Astrocyte (in vitro differentiated cells and primary cell): ENCODE data around the gene CSNK1D. TPM values are rescaled to one million over a fixed set of nuclear protein-coding genes. Genes with fewer than 3 reads are reported as not detected.

Experiments
- DNase-seq: peaks from one replicate; pipeline ENCODE4 v3.0.0-alpha.2; 2010; ENCODE audit warnings: low read depth
- FAIRE-seq: peaks from 2 replicates; lab custom pipeline; 2011; peaks lifted over from hg19 to GRCh38; lab: Jason Lieb, UNC
- H2AFZ ChIP-seq: 2 replicates; pipeline ENCODE4 v1.6.0; 2012; ENCODE audit warnings: low read depth, low read length, inconsistent platforms
- H3K27ac ChIP-seq: 2 replicates; pipeline ENCODE4 v1.5.1; 2011; ENCODE audit warnings: low read depth, low read length, inconsistent platforms
- H3K27me3 ChIP-seq: 2 replicates; pipeline ENCODE4 v1.6.0; 2011; ENCODE audit warnings: low read length, inconsistent platforms; ENCODE audit not compliant: insufficient read depth
- H3K36me3 ChIP-seq: 2 replicates; pipeline ENCODE4 v1.5.1; 2011; ENCODE audit warnings: low read length, inconsistent platforms; ENCODE audit not compliant: insufficient read depth
- H3K4me1 ChIP-seq: 2 replicates; pipeline ENCODE4 v1.5.1; 2011; ENCODE audit warnings: low read length, inconsistent platforms; ENCODE audit not compliant: insufficient read depth
- H3K4me2 ChIP-seq: 2 replicates; pipeline ENCODE4 v1.6.0; 2012; ENCODE audit warnings: low read length, inconsistent platforms
- H3K4me3 ChIP-seq: 2 replicates; pipeline ENCODE4 v1.5.1; 2011; ENCODE audit warnings: low read depth, mild to moderate bottlenecking, low read length, inconsistent platforms; ENCODE audit not compliant: insufficient read depth
- H3K79me2 ChIP-seq: 2 replicates; pipeline ENCODE4 v1.6.0; 2012; ENCODE audit warnings: mild to moderate bottlenecking, low read length, inconsistent platforms; ENCODE audit not compliant: insufficient read depth
- H3K9ac ChIP-seq: 2 replicates; pipeline ENCODE4 v1.6.0; 2012; ENCODE audit warnings: mild to moderate bottlenecking, low read length, inconsistent platforms
- H3K9me3 ChIP-seq: 2 replicates; pipeline ENCODE4 v1.5.1; 2012; ENCODE audit warnings: low read depth, mild to moderate bottlenecking, low read length, inconsistent platforms; ENCODE audit not compliant: insufficient read depth
- H4K20me1 ChIP-seq: 2 replicates; pipeline ENCODE4 v1.6.0; 2012; ENCODE audit warnings: low read length, inconsistent platforms; ENCODE audit not compliant: insufficient read depth
- H3K27ac Mint-ChIP-seq: one replicate; pipeline ENCODE4 v1.8.0; 2021; ENCODE audit warnings: mild to moderate bottlenecking, mixed read lengths; ENCODE audit not compliant: unreplicated experiment
- H3K27me3 Mint-ChIP-seq: one replicate; pipeline ENCODE4 v1.8.0; 2021; ENCODE audit warnings: low read depth, mixed read lengths; ENCODE audit not compliant: unreplicated experiment
- H3K36me3 Mint-ChIP-seq: one replicate; pipeline ENCODE4 v1.8.0; 2021; ENCODE audit warnings: low read depth, mixed read lengths; ENCODE audit not compliant: unreplicated experiment
- H3K4me1 Mint-ChIP-seq: one replicate; pipeline ENCODE4 v1.8.0; 2021; ENCODE audit warnings: low read depth, mixed read lengths; ENCODE audit not compliant: unreplicated experiment
- H3K4me3 Mint-ChIP-seq: one replicate; pipeline ENCODE4 v1.8.0; 2021; ENCODE audit warnings: mild to moderate bottlenecking, moderate library complexity, mixed read lengths; ENCODE audit not compliant: unreplicated experiment
- H3K9me3 Mint-ChIP-seq: one replicate; pipeline ENCODE4 v1.8.0; 2021; ENCODE audit warnings: mild to moderate bottlenecking, mixed read lengths; ENCODE audit not compliant: unreplicated experiment
- CTCF ChIP-seq: IDR thresholded peaks from 2 replicates; pipeline ENCODE4 v1.5.1; 2011; ENCODE audit warnings: low read depth, mild to moderate bottlenecking, inconsistent platforms, low read length, moderate library complexity; ENCODE audit not compliant: insufficient read depth
- EZH2 ChIP-seq: IDR thresholded peaks from 2 replicates; pipeline ENCODE4 v1.6.1; 2012; ENCODE audit warnings: mild to moderate bottlenecking, low read length, inconsistent platforms; ENCODE audit not compliant: insufficient read depth
- total RNA-seq: library from RNA; stranded (reverse); gene quantifications from 2 replicates; pipeline ENCODE4 v1.2.1, GENCODE V29; 2021

CSNK1D gene
- total RNA-seq, 1 donor from 2014 or later = 153 TPM

GRCh38 chr17:82270651-82271050 lies 2.8 kb downstream of the CSNK1D start:
- Mint-ChIP-seq H3K36me3 (peaks cover 17% of the 10 kb centered on the region), H3K27ac (no peak overlapping the region), H3K9me3 (no peaks in the 10 kb centered on the region), H3K4me3 (peak overlapping the region; percentile 77), H3K4me1 (peaks cover 47% of the 10 kb centered on the region), H3K27me3 (no peaks in the 10 kb centered on the region)
- TF ChIP-seq EZH2 (no peak), CTCF (no peak)
- H3K27me3 ChIP-seq = no peaks in the 10 kb centered on the region
- FAIRE-seq (no peak), DNase-seq (no peak)
- no peak overlapping the region for H3K4me3 ChIP-seq
- no peak overlapping the region for H3K27ac ChIP-seq
- peaks cover 36% of the 10 kb centered on the region for H3K4me1 ChIP-seq
- peaks cover 14% of the 10 kb centered on the region for H3K36me3 ChIP-seq
- H3K4me2 ChIP-seq = peak overlapping the region; percentile 88
- no peak overlapping the region for H3K9ac ChIP-seq
- no peak overlapping the region for H2AFZ ChIP-seq
- peaks cover 68% of the 10 kb centered on the region for H4K20me1 ChIP-seq
- peaks cover 75% of the 10 kb centered on the region for H3K79me2 ChIP-seq
- H3K9me3 ChIP-seq = no peaks in the 10 kb centered on the region

- H4K20me1 ChIP-seq = peaks cover 75% of the 10 kb centered on the region
- no peaks in the 10 kb centered on the region for H3K27me3 ChIP-seq
- no peak overlapping the region for H3K9ac ChIP-seq
- H3K4me1 Mint-ChIP-seq = peaks cover 50% of the 10 kb centered on the region
- H3K79me2 ChIP-seq = peaks cover 81% of the 10 kb centered on the region
- DNase-seq = no peak
- no peaks in the 10 kb centered on the region for H3K9me3 Mint-ChIP-seq
- no peak overlapping the region for H3K4me3 ChIP-seq
- peak overlapping the region; percentile 77 for H3K4me3 Mint-ChIP-seq
- H3K36me3 Mint-ChIP-seq = peaks cover 19% of the 10 kb centered on the region
- peaks cover 20% of the 10 kb centered on the region for H3K36me3 ChIP-seq
- peak overlapping the region; percentile 88 for H3K4me2 ChIP-seq
- no peaks in the 10 kb centered on the region for H3K27me3 Mint-ChIP-seq
- no peak overlapping the region for H2AFZ ChIP-seq
- H3K9me3 ChIP-seq = no peaks in the 10 kb centered on the region
- FAIRE-seq = no peak
- peak overlapping the region; percentile 77 for H3K27ac Mint-ChIP-seq
- peaks cover 36% of the 10 kb centered on the region for H3K4me1 ChIP-seq
- no peak overlapping the region for H3K27ac ChIP-seq
- TF ChIP-seq EZH2 (no peak), CTCF (no peak)
These were observed 3.5 kb downstream of the CSNK1D start for GRCh38 chr17:82269882-82270500.
